Liver (tissue), 9 donors: ENCODE results near the gene PTN. TPM values are rescaled to one million over a fixed set of nuclear protein-coding genes. Genes with fewer than 3 reads are reported as not detected.
"Not testable (repeated sequence)": the region's sequence is repeated elsewhere in the genome, so short reads cannot be mapped to it uniquely, and the experiment has no call there.

Experiments used
- DNase-seq: peaks from one replicate; pipeline ENCODE4 v3.0.0-alpha.2; 2017; ENCODE audit warnings: low spot score
- H3K27ac ChIP-seq, 2 donors: one replicate each; pipeline ENCODE4 v1.7.0; 2013; ENCODE audit warnings: inconsistent platforms in 2 of 2, low read length in 2 of 2, control low read depth in 1 of 2, low read depth in 1 of 2, mild to moderate bottlenecking in 1 of 2
- H3K27me3 ChIP-seq, 4 donors: one replicate each; pipeline versions ENCODE4 v1.6.1 to v1.7.0; 2013; ENCODE audit warnings: low read length in 3 of 4, inconsistent platforms in 1 of 4, mild to moderate bottlenecking in 1 of 4, moderate library complexity in 1 of 4; ENCODE audit not compliant: control insufficient read depth in 4 of 4, insufficient read depth in 4 of 4
- H3K36me3 ChIP-seq, 4 donors: one replicate each; pipeline versions ENCODE4 v1.6.1 to v1.7.0; 2013; ENCODE audit warnings: low read length in 3 of 4, mild to moderate bottlenecking in 3 of 4, low read depth in 1 of 4, moderate library complexity in 1 of 4; ENCODE audit not compliant: control insufficient read depth in 4 of 4, insufficient read depth in 3 of 4
- H3K4me1 ChIP-seq, 4 donors: one replicate each; pipeline versions ENCODE4 v1.6.1 to v1.7.0; 2013; ENCODE audit warnings: low read length in 3 of 4, mild to moderate bottlenecking in 3 of 4, moderate library complexity in 1 of 4; ENCODE audit not compliant: control insufficient read depth in 4 of 4, insufficient read depth in 4 of 4
- H3K4me3 ChIP-seq, 3 donors: one replicate each; pipeline versions ENCODE4 v1.6.1 to v1.7.0; 2013; ENCODE audit warnings: low read length in 3 of 3, control low read depth in 1 of 3, low read depth in 1 of 3, mild to moderate bottlenecking in 1 of 3
- H3K9ac ChIP-seq, 2 donors: one replicate each; pipeline ENCODE4 v1.7.0; 2013; ENCODE audit warnings: low read length in 2 of 2, mild to moderate bottlenecking in 2 of 2, moderate library complexity in 2 of 2, control low read depth in 1 of 2, low read depth in 1 of 2
- H3K9me3 ChIP-seq, 4 donors: one replicate each; pipeline versions ENCODE4 v1.6.1 to v1.7.0; 2013; ENCODE audit warnings: low read length in 3 of 4; ENCODE audit not compliant: control insufficient read depth in 4 of 4
- ATF3 ChIP-seq: IDR thresholded peaks from 2 replicates; pipeline ENCODE4 v1.6.1; 2016; ENCODE audit warnings: antibody characterized with exemption
- CTCF ChIP-seq: fragments of 150-350 bp; IDR thresholded peaks from 2 replicates; pipeline ENCODE4 v1.5.1; 2017; ENCODE audit warnings: improper control_type of control experiment, low read depth, low read length; ENCODE audit not compliant: missing input control
- EGR1 ChIP-seq, 2 donors: IDR thresholded peaks; 2 replicates each; pipeline ENCODE4 v1.6.1; 2016 to 2018; ENCODE audit warnings: antibody characterized with exemption in 2 of 2, low read depth in 2 of 2
- FOXA1 ChIP-seq: IDR thresholded peaks from 2 replicates; pipeline ENCODE4 v1.6.1; 2016; ENCODE audit warnings: antibody characterized with exemption
- FOXA2 ChIP-seq: IDR thresholded peaks from 2 replicates; pipeline ENCODE4 v1.6.1; 2016; ENCODE audit warnings: antibody characterized with exemption
- GABPA ChIP-seq, 2 donors: IDR thresholded peaks in 1 of 2; conservative IDR thresholded peaks in 1 of 2; 2 replicates each; pipeline ENCODE4 v1.6.1; 2016; ENCODE audit warnings: antibody characterized with exemption in 2 of 2, mild to moderate bottlenecking in 1 of 2, moderate library complexity in 1 of 2
- HNF4A ChIP-seq, 2 donors: conservative IDR thresholded peaks; 2 replicates each; pipeline ENCODE4 v1.6.1; 2016; ENCODE audit warnings: antibody characterized with exemption in 2 of 2, mild to moderate bottlenecking in 2 of 2
- HNF4G ChIP-seq: IDR thresholded peaks from 2 replicates; pipeline ENCODE4 v1.6.1; 2016; ENCODE audit warnings: antibody characterized with exemption
- JUND ChIP-seq, 2 donors: IDR thresholded peaks; 2 replicates each; pipeline ENCODE4 v1.6.1; 2016; ENCODE audit warnings: antibody characterized with exemption in 2 of 2
- MAX ChIP-seq: IDR thresholded peaks from 2 replicates; pipeline ENCODE4 v1.6.1; 2016; ENCODE audit warnings: antibody characterized with exemption
- RAD21 ChIP-seq, 2 donors: IDR thresholded peaks; 2 replicates each; pipeline ENCODE4 v1.6.1; 2016; ENCODE audit warnings: antibody characterized with exemption in 2 of 2, mild to moderate bottlenecking in 2 of 2
- REST ChIP-seq: IDR thresholded peaks from 2 replicates; pipeline ENCODE4 v1.6.1; 2016; ENCODE audit warnings: antibody characterized with exemption, mild to moderate bottlenecking
- RXRA ChIP-seq, 2 donors: IDR thresholded peaks; 2 replicates each; pipeline ENCODE4 v1.6.1; 2017 to 2018; ENCODE audit warnings: antibody characterized with exemption in 2 of 2, mild to moderate bottlenecking in 1 of 2
- SP1 ChIP-seq: IDR thresholded peaks from 2 replicates; pipeline ENCODE4 v1.6.1; 2018; ENCODE audit warnings: antibody characterized with exemption, mild to moderate bottlenecking
- TAF1 ChIP-seq: conservative IDR thresholded peaks from 2 replicates; pipeline ENCODE4 v1.6.1; 2016; ENCODE audit warnings: antibody characterized with exemption, mild to moderate bottlenecking
- YY1 ChIP-seq: IDR thresholded peaks from 2 replicates; pipeline ENCODE4 v1.6.1; 2016; ENCODE audit warnings: antibody characterized with exemption, mild to moderate bottlenecking
- ZBTB33 ChIP-seq: IDR thresholded peaks from 2 replicates; pipeline ENCODE4 v1.6.1; 2016; ENCODE audit warnings: antibody characterized with exemption
- WGBS: extraction: QIAGEN DNeasy Blood & Tissue Kit; methylation state at CpG from one replicate; pipeline ENCODE4 v1.1.7; 2013; 5-methylcytosine and 5-hydroxymethylcytosine counted together
- polyA plus RNA-seq, 2 donors: library from polyadenylated mRNA; stranded (reverse) in 1 of 2; unstranded in 1 of 2; fragments of 200-250 nt in 1 of 2; fragments of >200 nt in 1 of 2; fragmentation: Nextera tagmentation in 1 of 2; extraction: Ambion mirVana in 1 of 2; gene quantifications; one replicate each; pipeline versions ENCODE4 v1.2.1 to v1.2.3, GENCODE V29; 2013 to 2015
- total RNA-seq, 2 donors: library from RNA; depleted of rRNA; stranded (reverse); fragments of >200 nt; gene quantifications; one replicate each; pipeline ENCODE4 v1.2.3, GENCODE V29; 2014
- donor health status: healthy.
- donor health status: healthy.
- donor health status: healthy.
- donor health status: healthy.
- donor health status: healthy.

The PTN gene
- total and polyA plus RNA-seq, 4 donors: 0.50 to 4.8 (median 1.6) TPM

- DNase-seq: no peak
- Histone ChIP-seq H3K36me3 (no peaks in the 10 kb centered on the region), H3K9me3 (no peaks in the 10 kb centered on the region), H3K9ac (no peak overlapping the region), H3K4me1 (peaks cover 0 to 24% (median 9%) of the 10 kb centered on the region in 4 donors), H3K4me3 (no peak overlapping the region), H3K27me3 (no peaks in the 10 kb centered on the region), H3K27ac (no peak overlapping the region)
- 90% methylated on average over 2 of the region's 2 CpGs for WGBS
- TF ChIP-seq GABPA (IDR thresholded peaks at IDR 0.05 in 1 of 2, conservative IDR thresholded peaks at IDR 0.05 in 1 of 2) (no peak), HNF4A (conservative IDR thresholded peaks at IDR 0.05) (no peak), CTCF (no peak), RXRA (IDR thresholded peaks at IDR 0.05) (no peak), YY1 (no peak)
These were observed 74.3 kb downstream of the PTN start for GRCh38 chr7:137269240-137269639.

GRCh38 chr7:137268001-137268865 is 75.3 kb downstream of the PTN start:
- not testable (repeated sequence) for H3K27me3 ChIP-seq, H3K27ac ChIP-seq, H3K9ac ChIP-seq, H3K36me3 ChIP-seq, DNase-seq, H3K9me3 ChIP-seq, H3K4me3 ChIP-seq
- 97% methylated on average over 34 of the region's 34 CpGs for WGBS
- peaks cover 0 to 24% (median 9%) of the 10 kb centered on the region in 4 donors for H3K4me1 ChIP-seq

- H3K27me3 ChIP-seq: no peaks in the 10 kb centered on the region
- H3K27ac ChIP-seq: no peak overlapping the region
- WGBS: 23% methylated on average over 4 of the region's 4 CpGs
- H3K4me3 ChIP-seq: no peak overlapping the region
- no peak overlapping the region for H3K9ac ChIP-seq
- peaks cover 0 to 14% (median 4%) of the 10 kb centered on the region in 4 donors for H3K4me1 ChIP-seq
- no peaks in the 10 kb centered on the region for H3K9me3 ChIP-seq
- DNase-seq: no peak
- H3K36me3 ChIP-seq: no peaks in the 10 kb centered on the region
- peak; percentile 89 to 91 for TF ChIP-seq RXRA (IDR thresholded peaks at IDR 0.05)
- peak; percentile 40 for TF ChIP-seq REST
- TF ChIP-seq EGR1 (IDR thresholded peaks at IDR 0.05; ENCODE audit: low read depth in 2 of 2): no peak
- TF ChIP-seq FOXA1: peak; percentile 87
- peak; percentile 87 for TF ChIP-seq SP1
- TF ChIP-seq RAD21 (IDR thresholded peaks at IDR 0.05): peak; percentile 8 to 24
- no peak for TF ChIP-seq YY1
- TF ChIP-seq HNF4G: no peak
- peak; percentile 89 for TF ChIP-seq FOXA2
- no peak for TF ChIP-seq CTCF
- TF ChIP-seq MAX: no peak
- TF ChIP-seq GABPA (IDR thresholded peaks at IDR 0.05 in 1 of 2, conservative IDR thresholded peaks at IDR 0.05 in 1 of 2): peak in 1 of 2 donors; percentile 49
- TF ChIP-seq JUND (IDR thresholded peaks at IDR 0.05): no peak
- no peak for TF ChIP-seq TAF1
- no peak for TF ChIP-seq ATF3
- TF ChIP-seq ZBTB33: no peak
These were observed 76.8 kb downstream of the PTN start for GRCh38 chr7:137266764-137267163.
